Erythroblast (primary cell): ENCODE data around the gene LRP1.
A peak's percentile ranks its signal among the peaks of the same experiment; 100 is the strongest.
"Not testable (repeated sequence)": the region's sequence is repeated elsewhere in the genome, so short reads cannot be mapped to it uniquely, and the experiment has no call there.

ENCODE experiments used
- DNase-seq, 2 experiments: peaks; one replicate each; lab custom pipeline; 2025; lab: John Stamatoyannopoulos, UW
- GATA1 ChIP-seq: IDR thresholded peaks from 2 replicates; pipeline ENCODE4 v1.6.1; 2011; ENCODE audit warnings: low read depth, mild to moderate bottlenecking, control low read depth, low read length, moderate library complexity
- POLR2A ChIP-seq: IDR thresholded peaks from 2 replicates; pipeline ENCODE4 v1.6.1; 2011; ENCODE audit warnings: mild to moderate bottlenecking, low read length

LRP1 gene

GRCh38 chr12:57111031-57111734, 17.1 kb upstream of the LRP1 start, which contains the start of gene STAT6:
Gene STAT6 (minus strand): TSS chr12:57111362. CDS start chr12:57108278, 3,084 bp downstream.
- DNase-seq, result peak; percentile 88 to 91
- peak; percentile 85 for TF ChIP-seq POLR2A
- TF ChIP-seq GATA1, result no peak

- DNase-seq, result no peak
- TF ChIP-seq GATA1 (no peak), POLR2A (no peak)
Measured at GRCh38 chr12:57112492-57113294, 15.6 kb upstream of the LRP1 start.

- DNase-seq, result no peak
- no peak for TF ChIP-seq GATA1
- TF ChIP-seq POLR2A, result no peak
Measured at GRCh38 chr12:57116580-57117281, 11.6 kb upstream of the LRP1 start.

GRCh38 chr12:57118711-57119271, 9.5 kb upstream of the LRP1 start:
- DNase-seq, result no peak

GRCh38 chr12:57119294-57120085, 8.8 kb upstream of the LRP1 start:
- no peak for TF ChIP-seq POLR2A
- no peak for TF ChIP-seq GATA1
- DNase-seq, result no peak

More at GRCh38 chr12:57118711-57119271, 9.5 kb upstream of the LRP1 start:
- TF ChIP-seq GATA1 (no peak), POLR2A (no peak)

- DNase-seq, result not testable (repeated sequence)
Measured at GRCh38 chr12:57120718-57121117, 7.6 kb upstream of the LRP1 start.

- no peak for DNase-seq
- TF ChIP-seq POLR2A (no peak), GATA1 (no peak)
Measured at GRCh38 chr12:57123813-57124212, 4.5 kb upstream of the LRP1 start.

- TF ChIP-seq GATA1 (no peak), POLR2A (no peak)
- DNase-seq, result peak; percentile 74 to 85
Measured at GRCh38 chr12:57124261-57124877, 3.9 kb upstream of the LRP1 start.

- no peak for DNase-seq
- TF ChIP-seq GATA1 (no peak), POLR2A (no peak)
Measured at GRCh38 chr12:57126061-57126460, 2.2 kb upstream of the LRP1 start.

GRCh38 chr12:57126561-57126960, 1.7 kb upstream of the LRP1 start:
- DNase-seq, result peak; percentile 13 to 14
- no peak for TF ChIP-seq GATA1
- TF ChIP-seq POLR2A, result no peak

GRCh38 chr12:57127101-57127725, 1.1 kb upstream of the LRP1 start:
- TF ChIP-seq POLR2A (no peak), GATA1 (no peak)
- peak; percentile 40 to 63 for DNase-seq

- TF ChIP-seq POLR2A (no peak), GATA1 (no peak)
- no peak for DNase-seq
Measured at GRCh38 chr12:57128519-57129247, 400 bp downstream of the LRP1 start.
